Measurements from ENCODE around the gene OCIAD2.

The OCIAD2 gene

GRCh38 chr4:48906206-48907173 is at the start of gene OCIAD2:
Gene OCIAD2, minus strand, starts transcription at chr4:48906774. Its CDS starts 2,225 bp downstream, at chr4:48904549.
- H3K36me3 Mint-ChIP-seq (ENCODE audit: low read depth), result peaks cover 22% of the 10 kb centered on the region
- H3K27me3 Mint-ChIP-seq, result no peaks in the 10 kb centered on the region
- no peaks in the 10 kb centered on the region for H3K9me3 Mint-ChIP-seq
- H3K4me3 Mint-ChIP-seq, result peak within 1 kb of the TSS; percentile 90
- peaks cover 50% of the 10 kb centered on the region for H3K4me1 Mint-ChIP-seq (ENCODE audit: low read depth)
- H3K27ac Mint-ChIP-seq, result peak within 1 kb of the TSS; percentile 93

GRCh38 chr4:48954314-48954713 is 47.7 kb upstream of the OCIAD2 start:
- H3K36me3 Mint-ChIP-seq (ENCODE audit: low read depth), result no peaks in the 10 kb centered on the region

GRCh38 chr4:48949518-48950219 is 43.1 kb upstream of the OCIAD2 start:
- H3K27ac Mint-ChIP-seq, result no peak overlapping the region
- no peaks in the 10 kb centered on the region for H3K27me3 Mint-ChIP-seq
- H3K9me3 Mint-ChIP-seq, result no peaks in the 10 kb centered on the region

More at GRCh38 chr4:48954314-48954713, 47.7 kb upstream of the OCIAD2 start:
- Mint-ChIP-seq H3K4me1 (ENCODE audit: low read depth) (no peaks in the 10 kb centered on the region), H3K9me3 (no peaks in the 10 kb centered on the region), H3K27me3 (no peaks in the 10 kb centered on the region), H3K4me3 (no peak overlapping the region), H3K27ac (no peak overlapping the region)

GRCh38 chr4:48949086-48949485 is 42.5 kb upstream of the OCIAD2 start:
- no peaks in the 10 kb centered on the region for H3K9me3 Mint-ChIP-seq
- H3K36me3 Mint-ChIP-seq (ENCODE audit: low read depth), result no peaks in the 10 kb centered on the region
- H3K27me3 Mint-ChIP-seq, result no peaks in the 10 kb centered on the region
- H3K4me1 Mint-ChIP-seq (ENCODE audit: low read depth), result peaks cover 10% of the 10 kb centered on the region
- no peak overlapping the region for H3K27ac Mint-ChIP-seq
- H3K4me3 Mint-ChIP-seq, result no peak overlapping the region

More at GRCh38 chr4:48949518-48950219, 43.1 kb upstream of the OCIAD2 start:
- Mint-ChIP-seq H3K36me3 (ENCODE audit: low read depth) (no peaks in the 10 kb centered on the region), H3K4me3 (no peak overlapping the region), H3K4me1 (ENCODE audit: low read depth) (peaks cover 5% of the 10 kb centered on the region)

GRCh38 chr4:48947731-48948130 is 41.2 kb upstream of the OCIAD2 start:
- Mint-ChIP-seq H3K4me3 (no peak overlapping the region), H3K36me3 (ENCODE audit: low read depth) (no peaks in the 10 kb centered on the region), H3K27me3 (no peaks in the 10 kb centered on the region), H3K27ac (no peak overlapping the region), H3K4me1 (ENCODE audit: low read depth) (peaks cover 11% of the 10 kb centered on the region), H3K9me3 (no peaks in the 10 kb centered on the region)

- Mint-ChIP-seq H3K4me3 (no peak overlapping the region), H3K27me3 (no peaks in the 10 kb centered on the region), H3K9me3 (no peaks in the 10 kb centered on the region), H3K27ac (no peak overlapping the region), H3K36me3 (ENCODE audit: low read depth) (no peaks in the 10 kb centered on the region), H3K4me1 (ENCODE audit: low read depth) (peaks cover 11% of the 10 kb centered on the region)
These were observed 39.4 kb upstream of the OCIAD2 start for GRCh38 chr4:48945981-48946380.

GRCh38 chr4:48944756-48945241 is 38.2 kb upstream of the OCIAD2 start:
- H3K36me3 Mint-ChIP-seq (ENCODE audit: low read depth), result no peaks in the 10 kb centered on the region
- no peak overlapping the region for H3K27ac Mint-ChIP-seq
- H3K4me1 Mint-ChIP-seq (ENCODE audit: low read depth), result peaks cover 11% of the 10 kb centered on the region
- no peaks in the 10 kb centered on the region for H3K9me3 Mint-ChIP-seq
- no peak overlapping the region for H3K4me3 Mint-ChIP-seq
- H3K27me3 Mint-ChIP-seq, result no peaks in the 10 kb centered on the region

GRCh38 chr4:48944252-48944651 is 37.7 kb upstream of the OCIAD2 start:
- no peaks in the 10 kb centered on the region for H3K36me3 Mint-ChIP-seq (ENCODE audit: low read depth)
- H3K27ac Mint-ChIP-seq, result no peak overlapping the region
- peaks cover 11% of the 10 kb centered on the region for H3K4me1 Mint-ChIP-seq (ENCODE audit: low read depth)
- H3K27me3 Mint-ChIP-seq, result no peaks in the 10 kb centered on the region
- no peak overlapping the region for H3K4me3 Mint-ChIP-seq
- H3K9me3 Mint-ChIP-seq, result no peaks in the 10 kb centered on the region

- Mint-ChIP-seq H3K27me3 (no peaks in the 10 kb centered on the region), H3K9me3 (no peaks in the 10 kb centered on the region), H3K4me1 (ENCODE audit: low read depth) (peaks cover 11% of the 10 kb centered on the region), H3K36me3 (ENCODE audit: low read depth) (no peaks in the 10 kb centered on the region), H3K27ac (no peak overlapping the region), H3K4me3 (no peak overlapping the region)
These were observed 36.8 kb upstream of the OCIAD2 start for GRCh38 chr4:48943387-48943786.

- H3K4me3 Mint-ChIP-seq, result no peak overlapping the region
- H3K9me3 Mint-ChIP-seq, result no peaks in the 10 kb centered on the region
- H3K27ac Mint-ChIP-seq, result no peak overlapping the region
- H3K4me1 Mint-ChIP-seq (ENCODE audit: low read depth), result peaks cover 7% of the 10 kb centered on the region
- H3K36me3 Mint-ChIP-seq (ENCODE audit: low read depth), result no peaks in the 10 kb centered on the region
- H3K27me3 Mint-ChIP-seq, result no peaks in the 10 kb centered on the region
These were observed 33.2 kb upstream of the OCIAD2 start for GRCh38 chr4:48939785-48940184.

- no peak overlapping the region for H3K4me3 Mint-ChIP-seq
- no peaks in the 10 kb centered on the region for H3K36me3 Mint-ChIP-seq (ENCODE audit: low read depth)
- H3K27me3 Mint-ChIP-seq, result no peaks in the 10 kb centered on the region
- no peaks in the 10 kb centered on the region for H3K9me3 Mint-ChIP-seq
- H3K4me1 Mint-ChIP-seq (ENCODE audit: low read depth), result no peaks in the 10 kb centered on the region
- H3K27ac Mint-ChIP-seq, result no peak overlapping the region
These were observed 32.3 kb upstream of the OCIAD2 start for GRCh38 chr4:48938831-48939230.

GRCh38 chr4:48937033-48937432 is 30.5 kb upstream of the OCIAD2 start:
- no peak overlapping the region for H3K27ac Mint-ChIP-seq
- H3K4me1 Mint-ChIP-seq (ENCODE audit: low read depth), result no peaks in the 10 kb centered on the region
- no peak overlapping the region for H3K4me3 Mint-ChIP-seq
- no peaks in the 10 kb centered on the region for H3K27me3 Mint-ChIP-seq
- H3K36me3 Mint-ChIP-seq (ENCODE audit: low read depth), result no peaks in the 10 kb centered on the region
- H3K9me3 Mint-ChIP-seq, result no peaks in the 10 kb centered on the region

GRCh38 chr4:48931459-48931858 is 24.9 kb upstream of the OCIAD2 start:
- Mint-ChIP-seq H3K27ac (no peak overlapping the region), H3K4me1 (ENCODE audit: low read depth) (no peaks in the 10 kb centered on the region), H3K4me3 (no peak overlapping the region), H3K9me3 (peaks cover 8% of the 10 kb centered on the region), H3K36me3 (ENCODE audit: low read depth) (no peaks in the 10 kb centered on the region), H3K27me3 (no peaks in the 10 kb centered on the region)

GRCh38 chr4:48930654-48931053 is 24.1 kb upstream of the OCIAD2 start:
- no peak overlapping the region for H3K4me3 Mint-ChIP-seq
- no peaks in the 10 kb centered on the region for H3K36me3 Mint-ChIP-seq (ENCODE audit: low read depth)
- no peaks in the 10 kb centered on the region for H3K27me3 Mint-ChIP-seq
- no peak overlapping the region for H3K27ac Mint-ChIP-seq
- peaks cover 8% of the 10 kb centered on the region for H3K9me3 Mint-ChIP-seq
- no peaks in the 10 kb centered on the region for H3K4me1 Mint-ChIP-seq (ENCODE audit: low read depth)

GRCh38 chr4:48924416-48924815 is 17.8 kb upstream of the OCIAD2 start:
- Mint-ChIP-seq H3K4me3 (no peak overlapping the region), H3K4me1 (ENCODE audit: low read depth) (no peaks in the 10 kb centered on the region), H3K27ac (no peak overlapping the region), H3K27me3 (no peaks in the 10 kb centered on the region), H3K9me3 (peaks cover 9% of the 10 kb centered on the region), H3K36me3 (ENCODE audit: low read depth) (no peaks in the 10 kb centered on the region)

Data from stimulated activated naive CD8-positive, alpha-beta T cell treated with anti-CD3 and anti-CD28 coated beads, Interleukin-15, Interleukin-2, amounts not matched to agents 100 ng/mL and 50 ng/mL, for 24 hours (primary cell).